Neutrophil (primary cell): ENCODE measurements around the gene RNF182.
"Not testable (repeated sequence)": the region's sequence is repeated elsewhere in the genome, so short reads cannot be mapped to it uniquely, and the experiment has no call there.

Source experiments
- H3K27ac ChIP-seq: fragments of 200-600 bp; sonication (generic); 2 replicates; pipeline ENCODE4 v1.5.1; 2016; ENCODE audit warnings: mild to moderate bottlenecking, moderate library complexity
- H3K27me3 ChIP-seq: fragments of 200-600 bp; sonication (generic); 2 replicates; pipeline ENCODE4 v1.6.0; 2016; ENCODE audit warnings: mild to moderate bottlenecking
- H3K36me3 ChIP-seq: fragments of 200-600 bp; sonication (generic); 2 replicates; pipeline ENCODE4 v1.5.1; 2017
- H3K4me1 ChIP-seq, 2 experiments: fragments of 200-600 bp in 1 of 2; sonication (generic) in 1 of 2; 1 replicate in 1 of 2; 2 replicates in 1 of 2; pipeline versions ENCODE4 v1.5.1 to v1.6.1; 2013 to 2016; ENCODE audit warnings: low read depth in 1 of 2, low read length in 1 of 2, mild to moderate bottlenecking in 1 of 2, moderate library complexity in 1 of 2; ENCODE audit not compliant: control insufficient read depth in 1 of 2, insufficient read depth in 1 of 2
- H3K4me3 ChIP-seq, 2 experiments: fragments of 200-600 bp in 1 of 2; sonication (generic) in 1 of 2; 1 replicate in 1 of 2; 2 replicates in 1 of 2; pipeline ENCODE4 v1.5.1; 2013 to 2016; ENCODE audit warnings: low read depth in 1 of 2, low read length in 1 of 2, mild to moderate bottlenecking in 1 of 2, moderate library complexity in 1 of 2
- H3K9me3 ChIP-seq: fragments of 200-600 bp; sonication (generic); 2 replicates; pipeline ENCODE4 v1.5.1; 2016
- TF ChIP-seq, protein P1 (sequence below): fragments of 200-600 bp; sonication (generic); IDR thresholded peaks from 2 replicates; pipeline ENCODE4 v1.5.1; 2016; ENCODE audit warnings: antibody characterized with exemption

RNF182 gene

GRCh38 chr6:13924949-13925881 is at the start of gene RNF182:
Gene RNF182, plus strand, starts transcription at chr6:13924952. Its CDS starts 52,168 bp downstream, at chr6:13977120.
- TF ChIP-seq, protein P1, sequence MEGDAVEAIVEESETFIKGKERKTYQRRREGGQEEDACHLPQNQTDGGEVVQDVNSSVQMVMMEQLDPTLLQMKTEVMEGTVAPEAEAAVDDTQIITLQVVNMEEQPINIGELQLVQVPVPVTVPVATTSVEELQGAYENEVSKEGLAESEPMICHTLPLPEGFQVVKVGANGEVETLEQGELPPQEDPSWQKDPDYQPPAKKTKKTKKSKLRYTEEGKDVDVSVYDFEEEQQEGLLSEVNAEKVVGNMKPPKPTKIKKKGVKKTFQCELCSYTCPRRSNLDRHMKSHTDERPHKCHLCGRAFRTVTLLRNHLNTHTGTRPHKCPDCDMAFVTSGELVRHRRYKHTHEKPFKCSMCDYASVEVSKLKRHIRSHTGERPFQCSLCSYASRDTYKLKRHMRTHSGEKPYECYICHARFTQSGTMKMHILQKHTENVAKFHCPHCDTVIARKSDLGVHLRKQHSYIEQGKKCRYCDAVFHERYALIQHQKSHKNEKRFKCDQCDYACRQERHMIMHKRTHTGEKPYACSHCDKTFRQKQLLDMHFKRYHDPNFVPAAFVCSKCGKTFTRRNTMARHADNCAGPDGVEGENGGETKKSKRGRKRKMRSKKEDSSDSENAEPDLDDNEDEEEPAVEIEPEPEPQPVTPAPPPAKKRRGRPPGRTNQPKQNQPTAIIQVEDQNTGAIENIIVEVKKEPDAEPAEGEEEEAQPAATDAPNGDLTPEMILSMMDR, result no peak
- H3K27me3 ChIP-seq, result peaks cover 98% of the 10 kb centered on the region
- peaks cover 12 to 14% of the 10 kb centered on the region in 2 experiments for H3K4me1 ChIP-seq
- no peak within 1 kb of the TSS for H3K27ac ChIP-seq
- no peak within 1 kb of the TSS for H3K4me3 ChIP-seq
- no peaks in the 10 kb centered on the region for H3K9me3 ChIP-seq
- H3K36me3 ChIP-seq, result no peaks in the 10 kb centered on the region

DNA sequence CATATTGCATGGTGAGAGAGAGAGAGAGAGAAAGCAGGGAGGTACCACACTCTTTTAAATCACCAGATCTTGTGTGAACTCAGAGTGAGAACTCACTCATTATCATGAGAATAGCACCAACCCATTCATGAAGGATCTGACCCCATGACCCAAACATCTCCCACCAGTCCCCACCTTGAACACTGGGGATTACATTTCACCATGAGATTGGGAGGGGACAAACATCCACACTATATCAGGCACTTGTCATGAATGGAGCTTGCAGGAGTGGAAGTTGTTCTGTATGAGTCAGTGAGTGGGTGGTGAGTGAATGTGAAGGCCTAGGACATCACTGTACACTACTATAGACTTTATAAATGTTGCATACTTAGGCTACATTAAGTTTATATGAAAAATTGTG is 47.7 kb upstream of the RNF182 start:
- no peaks in the 10 kb centered on the region for H3K36me3 ChIP-seq
- TF ChIP-seq, protein P1, result no peak

GRCh38 chr6:13880061-13880663 is 44.6 kb upstream of the RNF182 start:
- H3K27ac ChIP-seq, H3K27me3 ChIP-seq, H3K4me1 ChIP-seq, H3K36me3 ChIP-seq, H3K9me3 ChIP-seq, H3K4me3 ChIP-seq: not testable (repeated sequence)

More for the DNA sequence above, 47.7 kb upstream of the RNF182 start:
- Histone ChIP-seq H3K4me1 (peaks cover 18 to 20% of the 10 kb centered on the region in 2 experiments), H3K27me3 (no peaks in the 10 kb centered on the region), H3K4me3 (no peak overlapping the region), H3K27ac (no peak overlapping the region), H3K9me3 (no peaks in the 10 kb centered on the region)

- Histone ChIP-seq H3K27me3 (no peaks in the 10 kb centered on the region), H3K4me3 (no peak overlapping the region), H3K27ac (no peak overlapping the region), H3K9me3 (no peaks in the 10 kb centered on the region), H3K4me1 (no peaks in the 10 kb centered on the region), H3K36me3 (no peaks in the 10 kb centered on the region)
- TF ChIP-seq, protein P1, result no peak
Observed at GRCh38 chr6:13881621-13882165, 43.1 kb upstream of the RNF182 start.

GRCh38 chr6:13883966-13884365 is 40.8 kb upstream of the RNF182 start:
- Histone ChIP-seq H3K9me3 (no peaks in the 10 kb centered on the region), H3K4me1 (no peaks in the 10 kb centered on the region), H3K27me3 (no peaks in the 10 kb centered on the region), H3K4me3 (no peak overlapping the region), H3K36me3 (no peaks in the 10 kb centered on the region), H3K27ac (no peak overlapping the region)
- TF ChIP-seq, protein P1, result no peak

GRCh38 chr6:13884397-13884796 is 40.4 kb upstream of the RNF182 start:
- TF ChIP-seq, protein P1, result no peak
- no peaks in the 10 kb centered on the region for H3K36me3 ChIP-seq
- H3K27ac ChIP-seq, result no peak overlapping the region

More at GRCh38 chr6:13884397-13884796, 40.4 kb upstream of the RNF182 start:
- no peak overlapping the region for H3K4me3 ChIP-seq
- H3K9me3 ChIP-seq, result no peaks in the 10 kb centered on the region
- no peaks in the 10 kb centered on the region for H3K27me3 ChIP-seq
- no peaks in the 10 kb centered on the region for H3K4me1 ChIP-seq
